ENCODE results near the gene TTC39B.

DNA sequence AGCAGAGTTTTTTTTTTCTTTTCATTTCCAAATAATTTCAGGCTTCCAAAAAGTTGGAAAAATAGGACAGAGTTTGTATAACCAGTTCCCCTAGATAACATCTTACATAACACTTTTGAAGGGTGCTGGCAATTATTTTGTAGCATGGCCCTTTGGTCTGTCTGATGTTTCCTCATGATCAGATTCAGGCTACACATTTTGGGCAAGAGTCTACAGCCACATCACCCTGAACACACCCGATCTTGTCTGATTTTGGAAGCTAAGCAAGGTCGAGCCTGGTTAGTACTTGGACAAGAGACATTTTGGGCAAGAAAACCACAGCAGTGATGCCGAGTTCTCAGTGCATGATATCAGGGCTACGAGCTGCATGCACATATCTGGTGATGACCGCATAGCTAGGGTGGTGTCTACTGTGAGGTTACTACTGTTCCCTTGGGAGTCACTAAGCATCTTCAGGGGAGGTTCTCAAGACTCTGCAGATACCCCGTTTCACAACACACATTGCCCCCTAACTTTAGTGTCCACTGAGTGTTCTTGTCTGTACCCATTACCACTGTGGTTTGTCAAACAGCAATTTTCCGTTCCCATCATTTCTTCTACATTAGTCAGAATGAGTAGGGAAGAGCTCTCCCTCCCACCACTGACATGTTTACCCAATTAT lies 86.2 kb downstream of the TTC39B start:
- TF ChIP-seq GATA2 (IDR thresholded peaks at IDR 0.05; ENCODE audit: low read depth, low read length) = no peak
- TF ChIP-seq GATA3 (IDR thresholded peaks at IDR 0.05; ENCODE audit: low read depth, low read length) = no peak

All from SH-SY5Y (cell line).